Thoracic aorta (tissue), 2 donors: Measurements from ENCODE around the gene RCCD1. TPM values are rescaled to one million over a fixed set of nuclear protein-coding genes. Genes with fewer than 3 reads are reported as not detected.

Source experiments
- ATAC-seq: fragments of 150-250 bp; one replicate; pipeline ENCODE4 v1.8.0; 2017; ENCODE audit warnings: low read depth; ENCODE audit not compliant: insufficient number of reproducible peaks, low FRiP score
- DNase-seq: peaks from one replicate; pipeline ENCODE4 v3.0.0-alpha.2; 2020; ENCODE audit warnings: low spot score
- H3K27ac ChIP-seq, 2 donors: fragments of 200-600 bp; sonication (generic); 1 replicate in 1 of 2; 2 replicates in 1 of 2; pipeline ENCODE4 v1.5.1; 2016; ENCODE audit warnings: mild to moderate bottlenecking in 2 of 2, moderate library complexity in 2 of 2
- H3K27me3 ChIP-seq: fragments of 200-600 bp; sonication (generic); replicated peaks from 2 replicates; pipeline ENCODE4 v1.6.0; 2016; ENCODE audit warnings: mild to moderate bottlenecking; ENCODE audit not compliant: insufficient read depth
- H3K36me3 ChIP-seq: fragments of 200-600 bp; sonication (generic); one replicate; pipeline ENCODE4 v1.5.1; 2016
- H3K4me1 ChIP-seq, 2 donors: fragments of 200-600 bp; sonication (generic); 1 replicate in 1 of 2; 2 replicates in 1 of 2; pipeline versions ENCODE4 v1.5.1 to v1.6.0; 2016; ENCODE audit warnings: low read depth in 2 of 2, mild to moderate bottlenecking in 1 of 2; ENCODE audit not compliant: control insufficient read depth in 1 of 2
- H3K4me3 ChIP-seq: fragments of 200-600 bp; sonication (generic); 2 replicates; pipeline ENCODE4 v1.5.1; 2016; ENCODE audit warnings: mild to moderate bottlenecking
- H3K9me3 ChIP-seq: fragments of 200-600 bp; sonication (generic); 2 replicates; pipeline ENCODE4 v1.5.1; 2016
- total RNA-seq, 2 donors: library from RNA; depleted of rRNA; stranded (reverse); fragments of >200 nt; gene quantifications; one replicate each; pipeline versions ENCODE4 v1.1.0 to v1.2.3, GENCODE V29; 2016
- TF ChIP-seq, protein P1 (sequence below): fragments of 200-600 bp; sonication (generic); IDR thresholded peaks from one replicate; pipeline ENCODE4 v1.5.1; 2019; ENCODE audit warnings: antibody characterized with exemption

The RCCD1 gene
- total RNA-seq, 2 donors from 2014 or later: 8.6 to 23.7 TPM

DNA sequence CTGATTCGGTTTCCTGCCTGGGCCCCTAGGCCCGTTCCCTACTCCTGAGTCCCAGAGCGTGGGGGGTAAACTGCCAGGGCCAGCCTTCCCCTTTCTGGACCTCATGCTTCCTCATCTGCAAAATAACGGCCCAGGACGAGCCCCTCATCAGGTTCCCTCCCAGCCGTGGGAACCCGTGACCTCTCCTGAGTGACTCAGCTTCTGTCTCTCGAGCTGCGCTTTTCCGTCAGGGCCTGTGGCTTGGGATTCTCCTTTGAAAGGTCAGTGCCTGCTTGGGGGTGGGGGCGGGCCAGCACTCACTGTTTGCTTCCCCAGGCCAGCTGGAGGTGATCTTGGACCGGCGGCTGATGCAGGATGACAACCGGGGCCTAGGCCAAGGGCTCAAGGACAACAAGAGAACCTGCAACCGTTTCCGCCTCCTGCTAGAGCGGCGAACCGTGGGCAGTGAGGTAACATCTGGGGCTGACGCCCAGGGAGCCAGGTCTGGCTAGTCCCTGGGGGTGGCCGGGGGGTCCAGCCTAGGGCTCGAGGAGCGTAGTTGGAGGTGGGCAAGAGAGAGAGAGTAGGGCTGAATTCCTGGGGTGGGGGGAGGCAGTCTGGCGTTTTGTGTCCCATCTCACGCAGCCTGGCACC lies 38.8 kb upstream of the RCCD1 start:
- Histone ChIP-seq H3K4me1 (no peaks in the 10 kb centered on the region), H3K36me3 (peaks cover 80% of the 10 kb centered on the region), H3K9me3 (no peaks in the 10 kb centered on the region), H3K27ac (no peak overlapping the region), H3K4me3 (no peak overlapping the region), H3K27me3 (no peaks in the 10 kb centered on the region)
- DNase-seq (no peak), ATAC-seq (no peak)
- TF ChIP-seq, protein P1, sequence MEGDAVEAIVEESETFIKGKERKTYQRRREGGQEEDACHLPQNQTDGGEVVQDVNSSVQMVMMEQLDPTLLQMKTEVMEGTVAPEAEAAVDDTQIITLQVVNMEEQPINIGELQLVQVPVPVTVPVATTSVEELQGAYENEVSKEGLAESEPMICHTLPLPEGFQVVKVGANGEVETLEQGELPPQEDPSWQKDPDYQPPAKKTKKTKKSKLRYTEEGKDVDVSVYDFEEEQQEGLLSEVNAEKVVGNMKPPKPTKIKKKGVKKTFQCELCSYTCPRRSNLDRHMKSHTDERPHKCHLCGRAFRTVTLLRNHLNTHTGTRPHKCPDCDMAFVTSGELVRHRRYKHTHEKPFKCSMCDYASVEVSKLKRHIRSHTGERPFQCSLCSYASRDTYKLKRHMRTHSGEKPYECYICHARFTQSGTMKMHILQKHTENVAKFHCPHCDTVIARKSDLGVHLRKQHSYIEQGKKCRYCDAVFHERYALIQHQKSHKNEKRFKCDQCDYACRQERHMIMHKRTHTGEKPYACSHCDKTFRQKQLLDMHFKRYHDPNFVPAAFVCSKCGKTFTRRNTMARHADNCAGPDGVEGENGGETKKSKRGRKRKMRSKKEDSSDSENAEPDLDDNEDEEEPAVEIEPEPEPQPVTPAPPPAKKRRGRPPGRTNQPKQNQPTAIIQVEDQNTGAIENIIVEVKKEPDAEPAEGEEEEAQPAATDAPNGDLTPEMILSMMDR: no peak

DNA sequence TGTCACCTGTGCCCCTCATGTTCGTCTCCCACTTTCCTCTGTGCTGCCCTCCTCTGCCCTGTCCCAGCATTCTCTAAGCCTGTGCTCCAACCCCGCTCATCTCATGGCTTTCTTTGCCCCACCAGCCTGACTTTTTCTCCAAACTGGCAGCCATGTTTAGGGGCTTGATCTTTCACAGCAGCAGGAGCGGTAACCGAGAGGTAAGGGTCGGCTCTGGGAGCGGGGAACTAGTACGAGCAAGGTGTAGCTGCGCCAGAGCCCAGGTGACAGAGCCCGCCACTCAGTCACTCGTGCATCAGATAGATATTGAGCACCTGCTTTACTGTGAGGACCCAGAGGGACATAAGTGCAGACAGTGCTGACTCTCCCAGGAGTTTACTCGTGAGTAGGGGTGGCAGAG lies 38.2 kb upstream of the RCCD1 start:
- Histone ChIP-seq H3K27ac (no peak overlapping the region), H3K27me3 (no peaks in the 10 kb centered on the region), H3K4me1 (no peaks in the 10 kb centered on the region), H3K4me3 (no peak overlapping the region), H3K36me3 (peaks cover 78% of the 10 kb centered on the region), H3K9me3 (no peaks in the 10 kb centered on the region)
- TF ChIP-seq, protein P1: no peak
- no peak for ATAC-seq
- no peak for DNase-seq

DNA sequence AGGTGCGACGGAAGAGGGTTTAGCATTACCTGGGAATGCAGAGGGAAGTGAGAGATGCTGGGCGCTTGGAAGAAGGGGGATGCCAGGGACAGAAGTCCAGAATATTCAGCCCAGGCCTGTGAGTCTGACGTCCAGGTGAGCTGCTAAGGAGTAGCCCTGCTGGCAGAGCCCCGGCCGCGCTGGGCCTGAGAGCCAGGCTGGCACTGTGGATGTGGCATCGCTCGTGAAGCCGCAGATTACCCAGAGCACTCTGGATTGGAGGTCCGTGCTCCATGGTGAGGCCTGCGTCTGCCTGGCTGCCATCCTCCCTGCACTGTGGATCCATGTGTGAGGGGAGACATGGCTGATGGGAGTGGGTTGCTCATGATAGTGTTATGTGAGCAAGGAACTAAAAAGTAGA lies 37.1 kb upstream of the RCCD1 start:
- no peak for ATAC-seq
- Histone ChIP-seq H3K4me1 (no peaks in the 10 kb centered on the region), H3K4me3 (no peak overlapping the region)

DNA sequence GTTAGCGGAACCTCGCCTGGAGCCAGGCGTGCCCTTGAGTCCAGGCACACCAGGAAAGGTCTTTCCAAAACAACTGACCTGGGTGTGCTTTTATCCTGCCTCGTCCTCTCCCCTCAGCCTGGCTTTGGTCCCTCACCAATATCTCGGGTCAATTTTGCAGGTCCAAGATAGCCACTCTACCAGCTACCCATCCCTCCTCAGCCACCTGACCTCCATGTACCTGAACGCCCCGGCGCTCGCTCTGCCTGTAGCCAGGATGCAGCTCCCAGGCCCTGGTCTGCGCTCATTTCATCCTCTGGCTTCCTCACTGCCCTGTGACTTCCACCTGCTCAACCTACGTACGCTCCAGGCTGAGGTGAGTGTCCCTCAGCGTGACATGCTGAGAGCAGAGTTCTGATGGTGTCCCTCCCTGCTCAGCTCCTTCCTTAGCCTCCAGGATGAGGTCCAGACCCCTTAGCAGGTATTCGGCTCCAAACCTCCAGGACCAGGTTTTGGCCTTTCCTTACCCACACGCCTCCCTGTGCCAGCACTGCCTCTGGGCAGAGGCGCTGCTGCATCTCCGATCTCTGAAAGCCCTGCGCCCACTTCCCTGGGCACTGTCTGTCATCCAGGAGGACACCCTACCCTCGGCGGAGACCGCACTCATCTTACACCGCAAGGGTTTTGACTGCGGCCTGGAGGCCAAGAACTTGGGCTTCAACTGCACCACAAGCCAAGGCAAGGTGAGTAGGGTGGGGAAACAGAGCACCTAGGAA lies 36.5 kb upstream of the RCCD1 start:
- Histone ChIP-seq H3K27ac (no peak overlapping the region), H3K4me1 (no peaks in the 10 kb centered on the region), H3K9me3 (no peaks in the 10 kb centered on the region), H3K27me3 (no peaks in the 10 kb centered on the region), H3K4me3 (no peak overlapping the region), H3K36me3 (peaks cover 64% of the 10 kb centered on the region)
- no peak for DNase-seq
- TF ChIP-seq, protein P1: no peak
- ATAC-seq: no peak

More for the DNA sequence above, 37.1 kb upstream of the RCCD1 start:
- TF ChIP-seq, protein P1: no peak
- no peak for DNase-seq
- no peak overlapping the region for H3K27ac ChIP-seq
- H3K27me3 ChIP-seq: no peaks in the 10 kb centered on the region
- H3K9me3 ChIP-seq: no peaks in the 10 kb centered on the region
- peaks cover 70% of the 10 kb centered on the region for H3K36me3 ChIP-seq

DNA sequence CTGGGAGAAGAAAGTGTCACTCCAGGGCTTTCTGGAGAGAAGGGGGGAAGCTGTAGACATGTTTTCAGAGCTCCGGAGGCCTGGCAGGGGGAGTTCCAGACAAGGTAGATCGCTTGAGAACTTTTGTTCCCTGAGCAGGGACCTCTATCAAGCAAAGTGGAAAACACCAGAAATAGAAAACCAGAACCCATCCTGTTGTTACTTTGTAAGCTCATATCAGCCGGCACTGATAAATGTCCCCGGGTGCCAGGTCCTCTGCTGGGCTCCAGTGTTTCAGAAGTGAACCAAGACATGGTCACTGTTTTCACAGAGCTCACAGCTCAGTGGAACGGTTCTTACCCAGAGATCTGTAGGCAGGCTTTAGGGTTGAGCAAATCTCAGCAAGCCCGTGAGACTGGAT lies 35.8 kb upstream of the RCCD1 start:
- DNase-seq (no peak), ATAC-seq (no peak)
- TF ChIP-seq, protein P1: no peak
- no peak overlapping the region for H3K4me3 ChIP-seq
- peaks cover 58% of the 10 kb centered on the region for H3K36me3 ChIP-seq
- H3K4me1 ChIP-seq: no peaks in the 10 kb centered on the region
- no peak overlapping the region for H3K27ac ChIP-seq
- no peaks in the 10 kb centered on the region for H3K27me3 ChIP-seq
- no peaks in the 10 kb centered on the region for H3K9me3 ChIP-seq
